GM18511 (cell line): ENCODE results near the gene SBSN.

Source experiments
- ATAC-seq: cut with Tn5 transposase; IDR thresholded peaks from one replicate; pipeline ENCODE4 v1.9.1; 2021; ENCODE audit warnings: mild to moderate bottlenecking, moderate library complexity; ENCODE audit not compliant: unreplicated experiment

SBSN gene

GRCh38 chr19:35528218-35529038 is at the start of gene SBSN:
SBSN (minus strand) TSS chr19:35528311; CDS start chr19:35528281, 30 bp downstream.
- ATAC-seq, result no peak

GRCh38 chr19:35571406-35571965 is 43.4 kb upstream of the SBSN start:
- ATAC-seq, result no peak

GRCh38 chr19:35569281-35569781 is 41.2 kb upstream of the SBSN start:
- no peak for ATAC-seq

- ATAC-seq, result no peak
These were observed 38.6 kb upstream of the SBSN start for GRCh38 chr19:35566738-35567137.

- no peak for ATAC-seq
These were observed 37.1 kb upstream of the SBSN start for GRCh38 chr19:35565016-35565856.

- no peak for ATAC-seq
These were observed 35.2 kb upstream of the SBSN start, which contains the start of gene ATP4A for GRCh38 chr19:35563207-35563829. ATP4A (minus strand) TSS chr19:35563658; CDS start chr19:35563629, 29 bp downstream.

- ATAC-seq, result no peak
These were observed 34.7 kb upstream of the SBSN start for GRCh38 chr19:35562776-35563175.

- no peak for ATAC-seq
These were observed 34.2 kb upstream of the SBSN start for GRCh38 chr19:35562336-35562735.

GRCh38 chr19:35561436-35561835 is 33.3 kb upstream of the SBSN start:
- ATAC-seq, result no peak

GRCh38 chr19:35560677-35561076 is 32.6 kb upstream of the SBSN start:
- no peak for ATAC-seq

GRCh38 chr19:35560271-35560670 is 32.2 kb upstream of the SBSN start:
- ATAC-seq, result no peak

- ATAC-seq, result no peak
These were observed 31.7 kb upstream of the SBSN start for GRCh38 chr19:35559781-35560180.

- peak; percentile 89 for ATAC-seq
These were observed 31.2 kb upstream of the SBSN start for GRCh38 chr19:35559281-35559659.

- ATAC-seq, result peak; percentile 17
These were observed 30.5 kb upstream of the SBSN start for GRCh38 chr19:35558400-35559280.

- ATAC-seq, result no peak
These were observed 29.7 kb upstream of the SBSN start for GRCh38 chr19:35557539-35558399.

- no peak for ATAC-seq
These were observed 28.9 kb upstream of the SBSN start for GRCh38 chr19:35556846-35557538.

- no peak for ATAC-seq
These were observed 28.0 kb upstream of the SBSN start for GRCh38 chr19:35556025-35556590.
